SK-N-SH treated with all-trans-retinoic acid at 6 μM for 48 hours (cell line): Measurements from ENCODE around the gene SLC5A6.
A peak's percentile ranks its signal among the peaks of the same experiment; 100 is the strongest.

ENCODE experiments used
- PPARA ChIP-seq: fragments of 250-450 bp; sonication (Bioruptor Pico); IDR thresholded peaks from 2 replicates; pipeline ENCODE4 v1.5.0; 2020; ENCODE audit warnings: mild to moderate bottlenecking, borderline replicate concordance
- TF ChIP-seq, protein P1 (sequence below): fragments of 250-450 bp; sonication (Bioruptor Pico); IDR thresholded peaks from 2 replicates; pipeline ENCODE4 v1.8.0; 2020; ENCODE audit warnings: mild to moderate bottlenecking, moderate library complexity, borderline replicate concordance

DNA sequence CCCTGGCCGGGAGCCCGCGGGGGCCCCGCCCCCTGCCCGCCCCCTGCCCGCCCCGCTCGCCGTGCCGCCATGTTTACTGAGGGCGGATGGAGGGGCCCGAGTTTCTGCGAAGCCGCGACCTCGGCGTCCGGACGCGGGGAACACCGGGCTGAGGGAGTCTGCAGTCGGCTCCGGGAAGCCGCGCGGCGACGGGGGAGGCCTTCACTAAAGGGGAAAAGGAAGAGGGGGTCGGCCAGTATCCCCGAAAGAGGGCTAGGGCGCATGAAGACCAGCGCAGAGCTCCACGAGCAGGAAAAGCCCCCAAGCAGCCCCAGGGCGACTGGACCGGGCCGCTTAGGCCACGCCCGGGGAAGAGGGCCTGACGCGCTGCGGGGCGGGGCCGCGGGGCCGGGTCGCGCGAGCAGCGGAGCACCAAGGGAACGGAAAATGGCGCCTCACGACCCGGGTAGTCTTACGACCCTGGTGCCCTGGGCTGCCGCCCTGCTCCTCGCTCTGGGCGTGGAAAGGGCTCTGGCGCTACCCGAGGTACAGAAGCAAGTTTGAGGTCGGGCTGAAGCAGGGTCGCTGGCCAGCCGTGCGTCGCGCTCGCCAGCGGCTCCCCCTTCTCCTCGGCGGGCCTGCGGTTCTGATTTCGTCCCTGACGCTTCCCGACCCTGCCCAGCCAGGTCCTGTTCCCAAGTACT lies at the start of gene SLC5A6, which contains the start of gene ATRAID:
- TF ChIP-seq, protein P1, sequence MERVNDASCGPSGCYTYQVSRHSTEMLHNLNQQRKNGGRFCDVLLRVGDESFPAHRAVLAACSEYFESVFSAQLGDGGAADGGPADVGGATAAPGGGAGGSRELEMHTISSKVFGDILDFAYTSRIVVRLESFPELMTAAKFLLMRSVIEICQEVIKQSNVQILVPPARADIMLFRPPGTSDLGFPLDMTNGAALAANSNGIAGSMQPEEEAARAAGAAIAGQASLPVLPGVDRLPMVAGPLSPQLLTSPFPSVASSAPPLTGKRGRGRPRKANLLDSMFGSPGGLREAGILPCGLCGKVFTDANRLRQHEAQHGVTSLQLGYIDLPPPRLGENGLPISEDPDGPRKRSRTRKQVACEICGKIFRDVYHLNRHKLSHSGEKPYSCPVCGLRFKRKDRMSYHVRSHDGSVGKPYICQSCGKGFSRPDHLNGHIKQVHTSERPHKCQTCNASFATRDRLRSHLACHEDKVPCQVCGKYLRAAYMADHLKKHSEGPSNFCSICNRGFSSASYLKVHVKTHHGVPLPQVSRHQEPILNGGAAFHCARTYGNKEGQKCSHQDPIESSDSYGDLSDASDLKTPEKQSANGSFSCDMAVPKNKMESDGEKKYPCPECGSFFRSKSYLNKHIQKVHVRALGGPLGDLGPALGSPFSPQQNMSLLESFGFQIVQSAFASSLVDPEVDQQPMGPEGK: peak; percentile 88
- no peak for TF ChIP-seq PPARA (CRISPR knock-in tag)
